Ishikawa (cell line): Measurements from ENCODE around the gene MKKS.

Experiments
- CEBPB ChIP-seq: IDR thresholded peaks from 2 replicates; pipeline ENCODE4 v1.6.1; 2012
- CREB1 ChIP-seq: IDR thresholded peaks from 2 replicates; pipeline ENCODE4 v1.6.1; 2012; ENCODE audit warnings: low read depth
- EGR1 ChIP-seq: IDR thresholded peaks from 2 replicates; pipeline ENCODE4 v1.6.1; 2012
- EP300 ChIP-seq: IDR thresholded peaks from 2 replicates; pipeline ENCODE4 v1.6.1; 2012; ENCODE audit warnings: borderline replicate concordance
- FOXM1 ChIP-seq: IDR thresholded peaks from 2 replicates; pipeline ENCODE4 v1.6.1; 2012; ENCODE audit warnings: low read depth, borderline replicate concordance
- NFIC ChIP-seq: IDR thresholded peaks from 2 replicates; pipeline ENCODE4 v1.6.1; 2012
- RAD21 ChIP-seq: IDR thresholded peaks from 2 replicates; pipeline ENCODE4 v1.6.1; 2012; ENCODE audit warnings: low read depth
- REST ChIP-seq: IDR thresholded peaks from 2 replicates; pipeline ENCODE4 v1.6.1; 2012; ENCODE audit warnings: low read depth, mild to moderate bottlenecking
- TAF1 ChIP-seq: IDR thresholded peaks from 2 replicates; pipeline ENCODE4 v1.6.1; 2012; ENCODE audit warnings: low read depth, mild to moderate bottlenecking
- TCF12 ChIP-seq: IDR thresholded peaks from 2 replicates; pipeline ENCODE4 v1.6.1; 2012; ENCODE audit warnings: low read depth
- TEAD4 ChIP-seq: IDR thresholded peaks from 2 replicates; pipeline ENCODE4 v1.6.1; 2012
- USF1 ChIP-seq: IDR thresholded peaks from 2 replicates; pipeline ENCODE4 v1.6.1; 2012
- TF ChIP-seq, protein P1 (sequence below): IDR thresholded peaks from 2 replicates; pipeline ENCODE4 v1.6.1; 2012

DNA sequence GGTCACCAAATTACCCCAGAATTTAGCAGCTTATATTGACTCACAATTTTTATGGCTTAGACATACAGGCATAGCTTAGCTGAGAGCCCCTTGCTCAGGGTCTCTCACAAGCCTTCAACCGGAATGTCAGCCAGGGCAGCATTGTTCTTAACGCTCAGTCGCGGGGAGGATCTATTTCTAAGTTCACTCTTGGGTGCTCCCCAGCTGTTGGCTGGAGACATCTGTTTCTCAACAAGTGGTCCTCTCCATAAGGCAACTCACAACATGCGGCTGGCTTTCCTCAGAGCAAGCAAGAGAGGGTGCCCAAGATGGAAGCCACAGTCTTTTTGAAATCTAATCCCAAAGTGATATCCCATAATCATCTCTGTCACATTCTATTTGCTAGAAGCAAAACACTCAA lies 47.7 kb upstream of the MKKS start:
- TF ChIP-seq CREB1: no peak
- no peak for TF ChIP-seq CEBPB
- no peak for TF ChIP-seq RAD21
- no peak for TF ChIP-seq EP300
- no peak for TF ChIP-seq REST
- TF ChIP-seq TCF12: no peak
- TF ChIP-seq, protein P1, sequence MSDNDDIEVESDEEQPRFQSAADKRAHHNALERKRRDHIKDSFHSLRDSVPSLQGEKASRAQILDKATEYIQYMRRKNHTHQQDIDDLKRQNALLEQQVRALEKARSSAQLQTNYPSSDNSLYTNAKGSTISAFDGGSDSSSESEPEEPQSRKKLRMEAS: no peak
- TF ChIP-seq USF1: no peak
- TF ChIP-seq FOXM1: no peak
- TF ChIP-seq EGR1: no peak
- TF ChIP-seq TAF1: no peak
- no peak for TF ChIP-seq NFIC
- no peak for TF ChIP-seq TEAD4
